Activated CD4-positive, alpha-beta T cell treated with anti-CD3 and anti-CD28 coated beads for 36 hours (primary cell): ENCODE results near the gene MGMT. TPM values are rescaled to one million over a fixed set of nuclear protein-coding genes. Genes with fewer than 3 reads are reported as not detected.

Experiments used
- ATAC-seq: fragments of 200-7000 bp; cut with Tn5 transposase; one replicate; pipeline ENCODE4 v1.10.0; 2021; ENCODE audit warnings: mild to moderate bottlenecking, moderate library complexity
- CTCF ChIA-PET: fragments of 350-600 bp; sonication (Branson Sonifier 250); formaldehyde crosslinking; loops from one replicate; lab custom pipeline; 2021; ENCODE audit warnings: antibody characterized with exemption; lab: Charles Lee
- POLR2A ChIA-PET: fragments of 350-600 bp; sonication (Branson Sonifier 250); formaldehyde crosslinking; loops from one replicate; lab custom pipeline; 2021; ENCODE audit warnings: antibody characterized with exemption, inconsistent platforms; lab: Charles Lee
- DNase-seq: peaks from one replicate; pipeline ENCODE4 v3.0.0-alpha.2; 2020
- H3K27ac Mint-ChIP-seq: one replicate; pipeline ENCODE4 v1.8.0; 2021; ENCODE audit warnings: mixed read lengths
- H3K27me3 Mint-ChIP-seq: one replicate; pipeline ENCODE4 v1.8.0; 2021; ENCODE audit warnings: mixed read lengths
- H3K36me3 Mint-ChIP-seq: one replicate; pipeline ENCODE4 v1.8.0; 2021; ENCODE audit warnings: low read depth, mixed read lengths
- H3K4me1 Mint-ChIP-seq: one replicate; pipeline ENCODE4 v1.8.0; 2021; ENCODE audit warnings: mixed read lengths
- H3K4me3 Mint-ChIP-seq: one replicate; pipeline ENCODE4 v1.8.0; 2021; ENCODE audit warnings: mild to moderate bottlenecking, moderate library complexity, mixed read lengths
- H3K9me3 Mint-ChIP-seq: one replicate; pipeline ENCODE4 v1.8.0; 2021; ENCODE audit warnings: low read depth, mixed read lengths
- intact Hi-C, 2 experiments: fragments of 100-400 bp; cut with DNase I in 1 of 2; cut with micrococcal nuclease in 1 of 2; formaldehyde crosslinking; loops; one replicate each; pipeline versions ENCODE4 v1.14.2 to v1.15.1; 2022 to 2024; cut with DNase I, micrococcal nuclease
- total RNA-seq, 2 experiments: library from RNA; stranded (reverse); gene quantifications; one replicate each; pipeline ENCODE4 v1.2.3, GENCODE V29; 2021

The MGMT gene
- total RNA-seq, 2 experiments from 2014 or later = 18.0 to 22.8 TPM

DNA sequence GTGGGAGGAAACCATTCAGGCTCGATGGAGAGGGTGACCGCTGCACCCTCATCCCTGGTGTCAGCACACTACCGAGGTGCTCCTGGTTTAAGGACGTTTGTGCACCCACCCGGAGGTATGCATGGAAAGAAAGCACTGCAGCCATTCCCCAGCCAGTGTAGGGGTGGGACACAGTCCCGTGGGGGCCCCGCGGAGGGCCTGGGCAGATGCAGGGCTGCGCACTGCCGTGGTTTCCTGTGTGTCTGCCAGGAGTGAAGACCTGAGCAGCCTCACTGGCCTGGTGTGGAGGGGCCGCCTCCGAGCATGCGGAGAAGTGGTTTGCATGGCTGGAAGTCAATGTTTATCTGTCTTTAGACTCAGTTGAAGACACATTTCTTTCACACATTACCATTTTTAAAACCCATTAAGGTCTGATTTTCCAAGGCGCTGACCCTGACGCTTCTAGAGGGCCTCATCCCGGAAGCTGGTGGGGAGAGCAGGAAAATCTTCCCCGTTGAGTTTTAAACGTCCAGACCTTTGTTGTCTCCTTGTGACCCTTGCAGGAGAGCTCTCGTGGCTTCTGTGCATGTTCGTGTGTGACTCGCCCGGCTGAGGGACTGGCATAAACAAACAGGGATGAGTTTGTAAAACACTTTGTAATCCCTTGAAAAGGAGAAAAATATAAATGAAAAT lies 188.1 kb downstream of the MGMT start:
- H3K4me3 Mint-ChIP-seq = no peak overlapping the region
- no peaks in the 10 kb centered on the region for H3K27me3 Mint-ChIP-seq
- DNase-seq = no peak
- ChIA-PET CTCF (no interaction called here), POLR2A (no interaction called here)
- intact Hi-C loops = no loop called here
- H3K36me3 Mint-ChIP-seq = peaks cover 14% of the 10 kb centered on the region
- H3K9me3 Mint-ChIP-seq = peaks cover 3% of the 10 kb centered on the region
- no peaks in the 10 kb centered on the region for H3K4me1 Mint-ChIP-seq
- no peak for ATAC-seq
- H3K27ac Mint-ChIP-seq = no peak overlapping the region

GRCh38 chr10:129655679-129656031 lies 188.6 kb downstream of the MGMT start:
- Mint-ChIP-seq H3K4me1 (no peaks in the 10 kb centered on the region), H3K4me3 (no peak overlapping the region), H3K9me3 (peaks cover 3% of the 10 kb centered on the region), H3K27ac (no peak overlapping the region), H3K27me3 (no peaks in the 10 kb centered on the region), H3K36me3 (peaks cover 14% of the 10 kb centered on the region)
- ChIA-PET CTCF (no interaction called here), POLR2A (no interaction called here)
- ATAC-seq (no peak), DNase-seq (no peak)
- intact Hi-C loops = no loop called here

- Mint-ChIP-seq H3K27ac (no peak overlapping the region), H3K4me3 (no peak overlapping the region), H3K36me3 (peaks cover 17% of the 10 kb centered on the region), H3K27me3 (no peaks in the 10 kb centered on the region), H3K9me3 (peaks cover 6% of the 10 kb centered on the region), H3K4me1 (no peaks in the 10 kb centered on the region)
- intact Hi-C loops = no loop called here
- no peak for DNase-seq
- POLR2A ChIA-PET = no interaction called here
- ATAC-seq = no peak
- CTCF ChIA-PET = interaction anchor here (0.6 kb wide), 1 partner anchor 329 kb away, joined by 3 read pairs; no protein-coding TSS in a partner anchor
These were observed 189.6 kb downstream of the MGMT start for GRCh38 chr10:129656642-129657041.

DNA sequence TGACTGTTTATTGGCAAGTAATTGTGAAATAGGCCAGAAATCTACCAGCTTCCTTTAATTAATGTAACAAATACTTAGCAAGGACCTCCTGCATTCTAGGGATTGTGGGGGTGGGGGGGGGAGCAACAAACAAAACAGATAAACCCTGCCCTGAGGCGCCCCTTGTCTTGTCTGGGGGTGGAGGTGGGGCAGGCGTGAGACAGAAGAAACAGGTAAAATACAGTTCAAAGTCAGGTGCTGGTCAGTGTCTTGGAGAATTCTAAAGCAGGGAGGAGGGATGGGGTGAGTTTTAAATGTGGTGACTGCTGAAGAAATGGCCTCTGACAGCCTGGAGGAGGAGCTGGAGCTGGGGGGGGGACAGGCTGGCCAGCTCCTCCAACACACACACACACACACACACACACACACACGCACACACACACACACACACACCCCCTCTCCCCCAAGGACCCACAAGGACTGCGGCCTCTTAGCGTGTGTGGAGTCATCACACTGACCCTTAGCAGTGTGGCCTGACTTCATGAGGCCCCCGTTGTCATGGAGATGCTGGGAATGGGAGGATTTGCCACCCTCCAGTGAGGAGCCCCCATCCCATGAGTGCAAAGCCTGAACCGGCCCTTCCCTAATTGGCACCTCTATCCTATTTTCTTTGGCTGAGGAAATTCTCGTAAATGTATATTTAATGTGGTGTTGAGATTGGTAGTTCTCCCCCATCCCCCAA lies 190.4 kb downstream of the MGMT start:
- ChIA-PET CTCF (no interaction called here), POLR2A (no interaction called here)
- DNase-seq (no peak), ATAC-seq (no peak)
- Mint-ChIP-seq H3K27ac (no peak overlapping the region), H3K4me1 (no peaks in the 10 kb centered on the region), H3K9me3 (peaks cover 9% of the 10 kb centered on the region), H3K4me3 (no peak overlapping the region), H3K36me3 (peaks cover 23% of the 10 kb centered on the region), H3K27me3 (no peaks in the 10 kb centered on the region)
- intact Hi-C loops = no loop called here

DNA sequence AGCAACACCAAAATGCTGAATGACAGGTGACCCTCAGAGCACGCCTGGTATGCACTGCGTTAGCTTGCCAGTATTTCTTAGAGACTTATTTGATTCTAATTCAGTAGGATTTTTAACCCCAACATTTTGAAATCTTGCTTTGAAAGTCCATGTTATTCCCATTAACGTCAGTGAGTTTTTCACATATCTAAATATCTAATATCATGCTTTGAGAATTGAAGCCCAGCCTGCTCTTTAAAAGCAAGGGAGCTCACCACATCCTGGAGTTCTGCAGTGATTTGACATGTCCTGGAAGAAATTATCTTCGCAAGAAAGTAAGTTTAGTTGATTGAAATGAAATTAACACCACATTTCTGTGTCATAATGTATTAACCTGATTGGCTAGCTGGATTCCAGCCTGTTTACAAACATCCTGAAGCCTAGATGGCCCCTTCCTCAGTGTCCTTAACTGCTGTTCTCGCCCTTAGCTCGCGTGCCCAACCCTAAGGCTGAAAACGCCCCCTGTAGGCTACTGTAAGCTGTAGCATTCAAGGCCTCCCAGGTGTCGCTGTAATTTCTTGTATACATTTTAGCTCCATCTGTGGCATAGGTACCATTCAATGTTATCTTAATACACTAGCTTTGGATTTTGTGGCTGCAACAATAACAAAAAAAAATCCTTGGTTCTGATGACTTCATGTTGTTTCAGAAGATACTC lies 191.5 kb downstream of the MGMT start:
- no peaks in the 10 kb centered on the region for H3K4me1 Mint-ChIP-seq
- CTCF ChIA-PET = no interaction called here
- no peak overlapping the region for H3K4me3 Mint-ChIP-seq

DNA sequence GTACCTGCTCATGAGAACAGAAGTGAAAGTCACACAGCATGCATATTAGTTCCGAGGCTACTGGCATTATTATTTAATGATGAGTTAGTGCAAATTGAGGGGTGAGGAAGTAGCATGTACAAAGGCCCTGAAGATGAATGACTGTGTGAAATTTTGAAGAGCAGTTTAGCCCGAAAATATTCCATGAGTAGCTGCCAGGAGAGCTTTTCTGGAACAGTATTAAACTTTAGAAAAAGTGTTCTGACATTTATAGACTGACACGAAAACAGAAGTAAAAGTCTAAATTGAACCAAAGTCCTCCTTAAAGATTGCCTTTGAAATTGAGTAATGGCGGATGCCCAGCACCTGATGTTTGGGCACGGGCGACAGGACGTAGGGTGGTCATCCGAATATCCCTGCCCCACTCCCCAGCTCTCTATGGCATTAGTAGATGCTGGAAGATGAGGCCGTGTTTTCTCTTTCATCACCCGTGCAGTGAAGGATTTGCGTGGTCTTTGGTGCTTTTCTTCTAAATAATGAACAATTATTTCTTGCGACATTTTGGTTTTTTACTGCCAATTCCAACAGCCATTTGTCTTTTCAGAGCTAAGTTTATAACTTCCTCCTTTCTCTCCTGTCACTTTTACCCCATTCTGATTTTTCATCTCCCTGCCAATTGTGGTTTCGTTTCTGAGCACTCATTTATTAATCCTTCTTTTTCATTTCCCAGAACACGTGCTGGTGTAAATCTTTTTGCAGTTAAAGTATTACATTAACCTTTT lies 192.6 kb downstream of the MGMT start:
- H3K27ac Mint-ChIP-seq = no peak overlapping the region
- H3K27me3 Mint-ChIP-seq = no peaks in the 10 kb centered on the region
- ChIA-PET CTCF (no interaction called here), POLR2A (no interaction called here)
- ATAC-seq (no peak), DNase-seq (no peak)
- no peak overlapping the region for H3K4me3 Mint-ChIP-seq
- peaks cover 28% of the 10 kb centered on the region for H3K9me3 Mint-ChIP-seq
- peaks cover 35% of the 10 kb centered on the region for H3K36me3 Mint-ChIP-seq
- intact Hi-C loops = no loop called here
- no peaks in the 10 kb centered on the region for H3K4me1 Mint-ChIP-seq

More for the DNA sequence above, 191.5 kb downstream of the MGMT start:
- Mint-ChIP-seq H3K27me3 (no peaks in the 10 kb centered on the region), H3K9me3 (peaks cover 19% of the 10 kb centered on the region), H3K36me3 (peaks cover 29% of the 10 kb centered on the region), H3K27ac (no peak overlapping the region)
- intact Hi-C loops = no loop called here
- DNase-seq = no peak
- no peak for ATAC-seq
- POLR2A ChIA-PET = no interaction called here

DNA sequence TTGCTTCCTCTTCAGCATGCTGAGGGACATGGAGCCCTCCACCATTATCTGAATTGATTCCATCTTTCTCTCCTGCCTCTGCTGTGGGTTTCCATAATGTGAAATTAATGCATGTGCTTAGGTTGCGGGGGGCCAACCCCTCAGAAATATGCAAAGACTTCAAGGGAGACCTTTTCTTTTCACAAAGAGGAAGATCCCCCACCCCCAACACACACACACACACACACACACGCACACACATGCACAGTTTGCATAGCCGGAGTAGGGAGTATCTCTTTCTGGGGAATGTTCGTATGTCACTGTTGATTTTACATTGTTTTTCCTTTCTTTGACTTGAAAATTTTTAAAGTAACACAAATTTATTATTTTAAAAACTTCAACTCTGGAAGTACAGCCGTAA lies 193.5 kb downstream of the MGMT start:
- no peak overlapping the region for H3K27ac Mint-ChIP-seq
- CTCF ChIA-PET = no interaction called here
- DNase-seq = no peak

GRCh38 chr10:129662426-129662825 lies 195.4 kb downstream of the MGMT start:
- Mint-ChIP-seq H3K4me3 (no peak overlapping the region), H3K4me1 (no peaks in the 10 kb centered on the region), H3K27me3 (no peaks in the 10 kb centered on the region), H3K9me3 (peaks cover 37% of the 10 kb centered on the region), H3K36me3 (peaks cover 48% of the 10 kb centered on the region), H3K27ac (no peak overlapping the region)
- no peak for DNase-seq
- ATAC-seq = no peak
- POLR2A ChIA-PET = no interaction called here
- intact Hi-C loops = no loop called here
- CTCF ChIA-PET = no interaction called here

More for the DNA sequence above, 193.5 kb downstream of the MGMT start:
- no peaks in the 10 kb centered on the region for H3K4me1 Mint-ChIP-seq
- peaks cover 33% of the 10 kb centered on the region for H3K9me3 Mint-ChIP-seq
- no peaks in the 10 kb centered on the region for H3K27me3 Mint-ChIP-seq
- POLR2A ChIA-PET = no interaction called here
- no peak for ATAC-seq
- H3K36me3 Mint-ChIP-seq = peaks cover 37% of the 10 kb centered on the region
- intact Hi-C loops = no loop called here
- no peak overlapping the region for H3K4me3 Mint-ChIP-seq

DNA sequence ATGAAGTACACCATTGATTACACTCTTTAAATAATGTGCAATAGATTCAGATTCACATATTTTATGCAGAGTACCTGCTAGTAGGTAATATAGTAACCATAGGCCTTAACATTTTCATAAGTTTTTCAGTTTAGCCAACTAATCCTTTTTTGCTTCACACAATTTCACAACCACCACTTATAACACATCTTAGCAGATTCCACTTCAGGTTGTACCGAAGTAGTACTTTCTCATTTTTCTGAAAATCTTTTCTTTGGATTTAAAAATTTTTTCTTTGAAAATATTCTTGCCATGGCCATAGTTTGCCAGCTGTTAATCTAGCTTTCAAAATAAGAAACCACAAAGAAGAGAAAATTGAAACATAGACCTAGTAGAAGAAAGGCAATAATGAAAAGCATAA lies 203.1 kb downstream of the MGMT start:
- CTCF ChIA-PET = no interaction called here
- ATAC-seq (no peak), DNase-seq (no peak)
- Mint-ChIP-seq H3K27ac (no peak overlapping the region), H3K4me3 (no peak overlapping the region), H3K4me1 (no peaks in the 10 kb centered on the region), H3K27me3 (no peaks in the 10 kb centered on the region), H3K9me3 (peaks cover 16% of the 10 kb centered on the region), H3K36me3 (peaks cover 45% of the 10 kb centered on the region)
- POLR2A ChIA-PET = no interaction called here
- intact Hi-C loops = no loop called here

GRCh38 chr10:129673292-129673691 lies 206.3 kb downstream of the MGMT start:
- no peak for ATAC-seq
- CTCF ChIA-PET = no interaction called here
- intact Hi-C loops = no loop called here
- Mint-ChIP-seq H3K4me1 (no peaks in the 10 kb centered on the region), H3K27me3 (no peaks in the 10 kb centered on the region), H3K27ac (no peak overlapping the region), H3K4me3 (no peak overlapping the region), H3K36me3 (peaks cover 30% of the 10 kb centered on the region), H3K9me3 (peaks cover 4% of the 10 kb centered on the region)
- no peak for DNase-seq
- POLR2A ChIA-PET = no interaction called here

GRCh38 chr10:129675027-129675769 lies 208.2 kb downstream of the MGMT start:
- Mint-ChIP-seq H3K4me1 (no peaks in the 10 kb centered on the region), H3K9me3 (peaks cover 4% of the 10 kb centered on the region), H3K4me3 (no peak overlapping the region), H3K27me3 (no peaks in the 10 kb centered on the region), H3K27ac (no peak overlapping the region), H3K36me3 (peaks cover 28% of the 10 kb centered on the region)
- CTCF ChIA-PET = no interaction called here
- ATAC-seq (no peak), DNase-seq (no peak)
- POLR2A ChIA-PET = no interaction called here
- intact Hi-C loops = no loop called here
